GM21528 (cell line): ENCODE measurements around the gene SLC48A1.

Experiments
- ATAC-seq: cut with Tn5 transposase; IDR thresholded peaks from one replicate; pipeline ENCODE4 v1.9.1; 2021; ENCODE audit warnings: mild to moderate bottlenecking, moderate library complexity; ENCODE audit not compliant: unreplicated experiment, low FRiP score

Gene SLC48A1

DNA sequence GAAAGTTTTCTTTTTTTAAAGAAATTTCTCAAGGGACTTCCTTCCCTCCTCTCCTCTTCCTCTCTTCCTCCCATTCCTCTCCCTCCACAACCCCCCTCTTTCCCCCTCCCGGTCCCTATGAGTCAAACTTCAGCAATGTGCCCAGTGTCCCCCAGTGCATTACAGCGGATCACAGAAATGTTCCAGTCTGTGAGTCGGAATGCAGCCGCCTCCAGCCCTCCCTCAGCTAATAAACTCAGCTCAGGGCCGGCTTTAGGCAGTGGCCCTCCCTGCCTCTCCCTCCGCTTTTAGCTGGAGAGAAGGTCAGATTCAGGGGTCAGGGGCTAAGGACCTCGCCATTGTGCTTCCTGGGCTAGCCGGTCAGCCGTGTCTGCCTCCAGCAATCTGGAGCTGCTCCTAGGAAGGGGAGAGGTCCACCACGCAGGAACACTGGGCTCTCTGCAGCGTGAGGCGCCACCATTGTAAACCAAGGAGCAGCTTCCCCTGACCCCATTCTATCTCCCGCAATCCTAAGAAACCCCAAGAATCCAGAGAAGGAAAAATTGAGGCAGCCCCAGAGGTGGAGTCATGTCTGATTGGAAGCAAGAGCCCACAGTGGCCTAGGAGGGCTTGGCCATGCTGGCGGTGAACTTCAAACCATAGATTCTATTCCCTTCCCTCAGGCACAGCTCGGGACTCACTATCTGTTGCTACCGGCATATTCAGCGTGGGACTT is 47.8 kb downstream of the SLC48A1 start:
- no peak for ATAC-seq

DNA sequence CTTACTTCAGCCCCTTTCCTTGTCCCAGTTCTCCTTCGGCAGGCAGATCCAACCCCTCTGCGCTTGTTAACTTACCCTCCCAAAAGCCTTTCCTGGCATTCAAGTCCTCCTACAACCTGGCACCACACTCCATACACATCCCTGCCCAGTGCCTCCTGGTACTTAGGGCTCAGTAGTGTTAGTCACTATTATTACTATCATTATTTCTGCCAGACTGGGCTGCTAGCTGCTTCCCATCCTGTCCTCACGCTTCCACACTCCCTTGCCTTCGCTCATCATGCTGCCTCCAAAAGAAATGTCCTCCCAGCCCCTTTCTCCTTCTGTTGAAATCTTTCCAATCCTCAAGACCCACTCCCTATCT is 48.3 kb downstream of the SLC48A1 start:
- no peak for ATAC-seq

DNA sequence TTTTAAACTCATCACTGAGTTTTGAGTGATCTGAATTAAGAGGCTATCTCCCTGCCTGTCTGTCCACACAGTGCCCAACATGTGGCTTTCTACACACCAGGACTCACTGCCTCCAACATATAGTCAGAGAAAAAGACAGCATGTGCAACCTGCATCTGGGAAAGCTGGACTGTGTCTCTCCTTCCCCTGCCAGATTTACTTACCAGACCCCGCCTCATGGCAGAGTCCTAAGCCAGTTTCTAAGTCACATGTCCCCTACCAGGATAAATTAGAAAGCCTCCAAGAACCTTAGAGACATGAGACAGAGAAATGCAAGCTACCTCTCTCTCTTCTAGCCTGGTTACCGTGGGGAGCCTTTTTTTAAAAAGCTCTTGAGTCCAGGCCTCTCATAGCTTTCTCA is 49.4 kb downstream of the SLC48A1 start:
- ATAC-seq, result no peak

DNA sequence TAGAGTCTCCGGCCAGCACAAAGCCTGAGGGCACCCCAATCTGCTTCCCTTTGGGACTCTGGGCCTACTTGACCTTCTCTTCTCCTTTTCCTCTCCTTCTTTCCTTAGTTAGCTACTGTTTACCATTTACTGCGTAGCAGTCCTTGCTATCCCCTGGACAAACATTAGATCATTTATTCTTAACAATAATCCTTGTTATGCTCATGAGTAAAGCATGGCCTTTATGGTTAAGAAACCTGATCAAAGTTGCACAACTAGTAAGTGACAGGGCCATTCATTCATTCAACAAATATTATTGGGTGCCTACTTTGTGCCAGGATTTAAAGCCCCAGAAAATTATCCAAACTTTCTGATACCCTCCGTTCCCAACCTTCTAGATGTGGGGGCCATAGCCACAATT is 49.8 kb downstream of the SLC48A1 start:
- no peak for ATAC-seq

DNA sequence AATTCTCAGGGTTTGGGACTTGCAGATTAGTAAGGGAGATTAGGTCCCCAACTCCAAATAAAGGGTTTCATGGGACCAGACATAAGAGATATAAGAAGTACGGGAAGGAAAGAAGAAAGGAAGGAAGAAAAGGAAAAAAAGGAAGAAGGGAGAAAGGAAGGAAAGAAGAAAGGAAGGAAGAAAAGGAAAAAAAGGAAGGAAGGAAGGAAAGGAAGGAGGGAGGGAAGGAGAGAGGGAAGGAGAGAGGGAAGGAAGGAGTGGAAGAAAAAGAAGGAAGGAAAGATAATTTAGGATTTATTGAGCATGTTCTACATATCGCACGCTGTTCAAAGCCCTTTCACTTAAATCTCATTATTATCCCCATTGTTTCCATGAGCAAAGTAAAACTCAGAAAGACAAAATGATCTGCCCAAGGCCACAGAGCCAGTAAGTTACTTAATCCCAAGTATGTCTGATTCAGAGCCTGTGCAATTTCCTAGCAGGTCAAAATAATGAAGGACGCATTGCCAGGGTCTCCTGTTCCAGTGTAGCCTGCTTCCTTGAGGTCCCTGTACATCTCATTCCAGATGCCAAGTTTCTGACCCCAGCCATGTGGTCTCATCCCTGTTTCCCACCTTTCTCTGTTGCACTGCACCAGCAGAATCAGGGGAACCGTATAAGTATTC is 50.5 kb downstream of the SLC48A1 start:
- no peak for ATAC-seq

DNA sequence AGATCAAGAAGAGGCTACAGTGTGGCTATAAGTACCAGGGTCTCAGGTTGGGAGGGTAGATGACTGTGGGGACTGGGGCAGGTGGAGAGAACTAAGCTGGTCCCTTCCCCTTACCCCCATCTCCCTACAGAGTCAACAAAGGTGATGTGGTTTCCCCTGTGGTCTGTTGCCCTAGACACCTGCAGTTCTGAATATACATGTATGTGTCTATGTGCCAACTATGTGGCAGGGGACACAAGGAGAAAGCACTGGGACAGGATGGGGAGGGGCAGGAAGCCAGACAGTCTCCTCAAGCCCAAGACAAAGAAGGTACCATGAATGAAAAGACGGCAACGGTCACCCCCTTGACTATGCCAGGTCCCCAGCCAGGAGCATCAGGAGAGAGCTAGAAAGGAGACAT is 51.2 kb downstream of the SLC48A1 start:
- ATAC-seq, result no peak

DNA sequence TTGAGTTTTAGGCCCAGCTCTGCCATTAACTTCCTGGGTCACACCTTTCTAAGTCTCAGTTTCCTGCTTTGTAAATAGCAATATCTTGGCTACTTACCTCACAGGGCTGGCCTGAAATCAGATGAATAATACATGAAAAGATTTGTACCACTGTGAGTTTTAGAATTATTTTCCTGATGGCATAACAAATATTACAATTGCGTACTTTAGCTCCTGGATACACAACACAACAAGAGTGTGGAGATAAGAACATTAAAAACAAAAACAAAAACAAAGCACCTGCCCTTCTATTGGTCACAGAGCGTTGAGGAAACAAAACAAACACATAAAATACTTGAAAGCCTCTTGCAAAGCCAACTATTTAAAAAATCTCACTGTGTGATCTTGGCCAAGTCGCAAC is 51.6 kb downstream of the SLC48A1 start:
- no peak for ATAC-seq

DNA sequence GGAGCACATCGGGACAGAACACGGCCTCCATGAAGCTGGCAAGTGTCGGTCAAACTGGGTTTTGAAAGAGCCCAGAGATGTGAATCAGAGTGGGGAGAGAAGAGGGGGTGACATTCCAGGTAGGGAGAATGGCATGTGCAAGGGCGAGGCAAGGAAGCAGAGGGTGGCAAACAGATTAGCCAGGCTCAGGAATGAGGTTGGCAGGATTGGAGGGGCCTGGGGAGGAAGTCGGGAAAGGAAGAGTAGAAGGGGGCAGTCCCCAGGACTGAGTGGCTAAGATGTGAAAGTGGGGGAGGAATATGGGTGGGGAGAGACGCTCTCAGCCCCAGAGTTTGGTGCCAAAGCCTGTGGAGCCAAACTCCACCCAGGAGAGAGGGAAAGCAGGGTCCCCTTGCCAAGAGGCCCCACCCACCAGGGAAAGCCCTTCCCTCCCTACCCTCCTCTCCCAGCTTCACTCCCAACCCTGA is 52.2 kb downstream of the SLC48A1 start:
- no peak for ATAC-seq

DNA sequence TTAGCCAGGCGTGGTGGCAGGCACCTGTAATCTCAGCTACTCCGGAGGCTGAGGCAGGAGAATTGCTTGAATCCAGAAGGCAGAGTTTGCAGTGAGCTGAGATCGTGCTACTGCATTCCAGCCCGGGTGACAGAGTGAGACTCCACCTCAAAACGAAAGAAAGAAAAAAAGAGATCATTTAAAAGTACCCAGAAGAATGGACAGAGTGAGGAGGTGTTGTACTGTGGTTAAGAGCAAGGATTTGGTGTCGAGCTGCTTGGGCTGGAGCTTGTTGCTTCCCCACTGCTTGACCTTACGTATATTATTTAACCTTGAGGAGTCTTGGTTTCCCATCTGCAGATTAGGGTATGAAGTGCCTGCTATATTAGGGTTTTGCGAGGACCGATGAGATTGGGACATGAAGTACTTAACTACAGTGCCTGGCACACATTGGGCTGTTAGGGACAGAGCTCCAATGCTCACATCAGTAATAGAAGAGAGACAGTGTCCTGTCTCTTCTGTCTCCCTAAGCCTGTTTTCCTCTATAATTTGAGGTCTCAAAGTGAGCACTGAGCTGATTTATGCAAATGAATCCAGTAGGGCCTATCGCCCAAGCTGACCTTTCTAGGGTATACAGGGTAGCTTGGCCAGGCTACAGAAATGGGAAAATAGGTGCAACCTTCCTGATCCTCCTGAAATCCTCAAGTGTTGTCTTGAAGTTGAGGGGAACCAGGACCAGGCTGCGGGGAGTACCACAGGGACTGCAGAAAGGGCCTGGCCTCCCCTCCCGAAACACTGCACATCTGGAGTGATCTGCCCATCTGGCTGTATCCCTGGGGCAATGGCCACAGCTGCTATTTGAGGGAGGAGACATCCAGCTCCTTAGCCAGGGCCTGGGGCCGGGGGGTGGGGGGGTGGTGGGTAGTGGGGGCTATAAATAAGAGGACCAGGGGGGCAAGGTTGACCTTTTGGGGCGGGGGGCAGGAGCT is 55.3 kb downstream of the SLC48A1 start:
- no peak for ATAC-seq

DNA sequence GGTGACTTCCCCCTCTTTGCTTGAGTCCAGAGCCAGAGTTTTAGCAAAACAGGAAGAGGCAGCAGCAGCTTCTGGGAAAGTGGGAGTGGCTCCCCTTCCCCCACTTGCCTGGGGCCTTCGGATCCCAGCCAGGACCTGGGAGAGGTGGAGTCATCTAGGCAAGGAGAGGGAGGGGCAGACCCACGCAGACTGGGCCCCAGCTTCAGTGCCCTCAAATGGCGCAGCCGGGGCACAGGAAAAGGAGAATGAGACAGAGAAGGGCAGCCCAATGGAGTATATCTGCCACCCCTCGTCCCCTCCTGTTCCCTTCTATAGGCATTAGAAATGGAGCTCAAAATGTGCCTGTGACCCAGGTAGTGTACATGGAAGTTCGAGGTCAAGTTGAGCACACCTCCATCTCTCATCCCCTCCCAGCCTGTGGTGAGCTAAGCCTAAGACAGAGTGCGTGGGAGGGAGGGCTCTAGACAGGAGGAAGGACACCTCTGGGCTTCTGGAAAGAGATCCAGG is 56.0 kb downstream of the SLC48A1 start:
- ATAC-seq, result no peak

DNA sequence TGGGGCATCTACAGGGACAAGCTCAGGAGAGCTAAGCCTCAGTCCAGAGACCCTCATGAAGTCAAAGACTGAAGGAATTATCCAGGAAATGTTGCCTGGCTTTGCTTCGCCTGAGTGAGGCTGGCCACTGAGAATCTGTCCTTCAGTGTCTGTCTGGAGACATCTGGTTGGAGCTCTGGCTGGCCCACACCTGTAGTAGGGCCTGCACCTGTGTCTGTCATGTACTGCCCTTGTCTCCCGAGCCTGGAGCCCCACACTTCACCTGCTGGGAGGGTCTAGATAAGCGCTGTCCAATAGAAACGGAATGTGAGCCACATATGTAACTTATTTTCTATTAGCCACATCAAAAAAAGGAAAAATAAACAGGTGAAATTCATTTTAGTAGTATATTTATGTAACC is 56.5 kb downstream of the SLC48A1 start:
- ATAC-seq, result no peak
